Esophagus squamous epithelium (tissue), 4 donors: ENCODE data around the gene SCYGR1.

ENCODE experiments used
- CTCF ChIP-seq, 6 experiments: fragments of 450-650 bp in 4 of 6; fragments of 200-600 bp in 2 of 6; sonication (generic) in 2 of 6; IDR thresholded peaks; one replicate each; pipeline ENCODE4 v1.5.1; 2016 to 2019; ENCODE audit warnings: antibody characterized with exemption in 6 of 6, mild to moderate bottlenecking in 4 of 6, moderate library complexity in 4 of 6
- POLR2A ChIP-seq, 4 donors: fragments of 450-650 bp; IDR thresholded peaks; one replicate each; pipeline ENCODE4 v1.6.1; 2017; ENCODE audit warnings: antibody characterized with exemption in 4 of 4, mild to moderate bottlenecking in 4 of 4, moderate library complexity in 3 of 4

DNA sequence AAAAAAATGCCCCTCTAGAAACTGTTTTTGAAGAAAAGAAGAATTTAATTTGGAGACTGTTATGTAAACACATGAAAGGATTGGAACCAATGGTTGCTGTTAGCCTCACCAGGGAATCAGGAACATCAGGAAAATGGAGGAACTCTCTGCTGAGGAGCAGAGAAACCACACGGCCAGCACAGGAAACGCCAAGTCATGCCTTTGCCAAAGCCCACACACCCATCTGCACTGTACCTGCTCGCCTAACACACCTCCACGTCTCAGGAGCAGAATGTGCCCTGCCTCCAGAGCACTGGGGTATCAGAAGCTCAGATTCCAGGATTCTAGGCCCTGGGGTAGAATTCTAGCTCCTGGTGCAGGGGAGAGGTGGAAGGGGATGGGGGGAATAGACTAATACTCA lies 9.8 kb upstream of the SCYGR1 start:
- TF ChIP-seq CTCF (IDR thresholded peaks at IDR 0.05) (no peak), POLR2A (IDR thresholded peaks at IDR 0.05) (no peak)
